Measurements from ENCODE around the gene DCC.
"Not testable (repeated sequence)": the region's sequence is repeated elsewhere in the genome, so short reads cannot be mapped to it uniquely, and the experiment has no call there.

The DCC gene

DNA sequence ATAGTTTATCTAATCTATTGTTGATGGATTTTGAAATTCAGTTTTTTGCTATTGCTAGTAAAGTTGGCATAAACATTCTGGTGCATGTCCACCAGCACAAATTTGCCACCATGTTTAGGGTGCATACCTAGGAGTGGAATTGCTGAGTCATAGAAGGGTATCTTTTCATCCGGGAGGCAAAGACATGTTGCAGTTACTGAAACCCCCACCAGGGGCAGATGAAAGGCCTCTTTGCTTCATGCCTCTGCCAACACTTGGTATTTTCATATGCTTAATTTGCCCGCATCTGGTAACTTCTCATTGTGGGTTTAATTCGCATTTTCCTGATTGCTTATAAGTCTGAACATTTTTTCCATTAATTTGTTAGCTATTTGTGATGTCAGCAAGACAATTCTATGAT is 8.2 kb downstream of the DCC start:
- no peak for DNase-seq

- DNase-seq, result no peak
Measured at GRCh38 chr18:52349498-52349897, 9.5 kb downstream of the DCC start.

DNA sequence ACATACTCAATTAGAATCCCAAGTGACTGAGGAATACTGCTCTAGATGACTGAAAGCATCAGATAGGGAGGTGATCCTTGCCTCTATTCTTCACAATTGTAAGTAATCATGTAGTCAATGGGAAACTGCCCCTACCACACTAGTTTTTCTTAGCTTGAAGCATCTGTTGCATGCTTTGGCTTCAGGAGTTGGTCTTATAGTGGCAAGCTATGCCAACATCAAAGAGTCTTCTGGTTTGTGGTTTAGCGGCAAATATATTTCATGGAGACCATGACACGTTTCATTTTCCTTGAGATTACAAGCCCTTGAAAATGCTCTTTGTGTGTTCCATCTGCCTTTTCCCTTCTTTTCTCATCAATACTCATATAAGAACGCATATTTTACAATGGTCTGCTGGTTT is 12.9 kb downstream of the DCC start:
- no peak for DNase-seq

DNA sequence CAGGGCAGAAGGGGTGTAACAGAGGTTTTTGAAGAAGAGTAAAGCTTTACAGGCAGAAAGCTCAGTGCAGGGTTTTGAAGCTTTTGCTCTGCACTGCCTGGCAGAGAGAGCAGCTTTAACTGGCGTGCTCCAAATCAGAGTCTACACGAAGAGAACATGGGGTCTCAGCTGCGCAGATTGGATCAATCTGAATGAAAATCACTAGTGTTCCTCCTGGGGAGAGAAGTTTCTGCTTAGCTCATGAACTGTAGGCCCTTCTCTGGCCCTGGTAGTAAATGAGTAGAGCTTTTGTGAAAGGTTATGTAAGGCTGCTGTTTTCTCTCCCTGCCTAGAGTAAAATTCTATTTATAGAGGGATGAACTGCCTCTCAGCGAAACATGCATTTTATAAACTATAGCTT is 13.6 kb downstream of the DCC start:
- DNase-seq, result no peak

DNA sequence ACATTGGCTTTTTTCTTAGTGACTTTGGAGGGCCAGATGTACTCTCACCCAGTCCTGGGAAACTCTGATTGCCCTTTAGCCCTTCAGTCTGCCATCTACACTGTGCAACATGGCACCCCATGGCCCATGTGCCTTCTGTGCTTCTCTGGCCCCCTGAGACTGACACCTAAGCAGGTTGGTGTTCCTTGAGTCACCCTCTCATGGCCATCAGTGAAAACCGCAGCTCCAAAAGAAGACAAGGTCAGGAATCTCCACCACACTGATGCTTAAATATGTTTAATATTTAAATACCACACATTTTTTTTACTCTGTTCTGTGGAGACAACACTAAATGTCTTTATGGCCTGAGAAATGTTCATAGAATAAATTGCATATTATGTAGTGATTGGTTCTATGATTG is 23.9 kb downstream of the DCC start:
- no peak for DNase-seq

DNA sequence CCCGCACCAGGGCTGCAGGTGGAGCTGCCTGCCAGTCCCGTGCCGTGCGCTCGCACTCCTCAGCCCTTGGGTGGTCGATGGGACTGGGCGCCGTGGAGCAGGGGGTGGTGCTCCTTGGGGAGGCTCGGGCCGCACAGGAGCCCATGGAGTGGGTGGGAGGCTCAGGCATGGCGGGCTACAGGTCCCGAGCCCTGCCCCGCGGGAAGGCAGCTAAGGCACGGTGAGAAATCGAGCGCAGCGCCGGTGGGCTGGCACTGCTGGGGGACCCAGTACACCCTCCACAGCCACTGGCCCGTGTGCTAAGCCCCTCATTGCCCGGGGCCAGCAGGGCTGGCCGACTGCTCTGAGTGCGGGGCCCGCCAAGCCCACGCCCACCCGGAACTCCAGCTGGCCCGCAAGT is 26.9 kb downstream of the DCC start:
- DNase-seq, result not testable (repeated sequence)

GRCh38 chr18:52367953-52368742 is 28.2 kb downstream of the DCC start:
- DNase-seq, result no peak

DNA sequence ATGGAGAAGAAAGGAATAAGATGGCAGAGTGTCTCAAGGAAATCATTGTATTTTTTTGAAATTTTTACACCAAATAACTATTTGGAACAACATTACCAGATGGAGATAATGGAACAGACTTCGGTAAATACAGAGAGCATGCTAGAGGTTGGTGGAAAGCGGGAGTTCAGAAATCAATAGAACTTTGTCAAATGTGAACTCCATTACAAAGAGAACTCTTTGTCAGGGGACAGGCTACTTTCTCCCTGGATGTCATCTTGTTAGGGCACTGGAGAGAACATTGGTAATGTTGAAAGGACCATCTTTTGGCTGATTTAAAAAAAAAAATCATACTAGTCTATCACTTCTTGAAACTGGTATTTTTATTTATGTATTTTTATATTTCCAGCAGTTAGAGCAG is 30.8 kb downstream of the DCC start:
- no peak for DNase-seq

GRCh38 chr18:52376104-52376503 is 36.1 kb downstream of the DCC start:
- DNase-seq, result no peak

DNA sequence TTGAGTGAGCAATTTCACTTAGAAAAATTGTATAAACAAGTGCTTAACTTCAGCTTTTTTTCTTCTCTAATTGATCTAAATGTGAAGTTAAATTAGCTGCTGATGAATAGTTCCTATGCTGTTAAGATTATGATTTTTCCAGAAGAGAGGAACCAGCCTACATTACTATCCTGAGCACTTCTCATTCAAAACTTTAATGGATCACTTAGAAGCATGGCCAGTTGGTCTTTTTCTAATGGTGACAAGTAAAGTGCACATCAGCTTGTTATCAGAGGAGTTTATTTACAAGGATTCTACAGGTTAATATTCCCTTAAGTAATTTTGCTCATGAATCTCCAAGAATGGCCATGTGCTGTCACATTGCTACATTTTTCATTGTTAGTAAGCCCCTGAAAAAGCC is 37.1 kb downstream of the DCC start:
- DNase-seq, result no peak

DNA sequence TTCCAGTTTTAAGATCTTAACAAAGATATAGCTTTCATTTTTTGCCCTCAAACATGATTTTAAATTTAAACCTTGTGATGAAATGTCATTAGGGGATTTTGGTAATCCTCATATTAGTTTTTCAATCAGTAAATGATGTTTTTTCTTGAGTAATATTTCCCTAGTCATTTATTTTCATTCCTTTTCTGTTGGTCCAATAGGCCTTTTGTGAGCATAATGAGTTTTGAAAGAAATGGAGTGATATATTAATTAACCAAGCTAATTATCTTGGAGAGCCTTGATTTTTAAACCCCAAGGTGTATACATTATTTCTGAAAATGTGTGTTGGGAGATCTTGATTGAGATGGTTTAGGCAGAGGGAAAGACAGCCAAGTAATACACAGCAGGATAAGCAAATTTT is 46.3 kb downstream of the DCC start:
- no peak for DNase-seq

DNA sequence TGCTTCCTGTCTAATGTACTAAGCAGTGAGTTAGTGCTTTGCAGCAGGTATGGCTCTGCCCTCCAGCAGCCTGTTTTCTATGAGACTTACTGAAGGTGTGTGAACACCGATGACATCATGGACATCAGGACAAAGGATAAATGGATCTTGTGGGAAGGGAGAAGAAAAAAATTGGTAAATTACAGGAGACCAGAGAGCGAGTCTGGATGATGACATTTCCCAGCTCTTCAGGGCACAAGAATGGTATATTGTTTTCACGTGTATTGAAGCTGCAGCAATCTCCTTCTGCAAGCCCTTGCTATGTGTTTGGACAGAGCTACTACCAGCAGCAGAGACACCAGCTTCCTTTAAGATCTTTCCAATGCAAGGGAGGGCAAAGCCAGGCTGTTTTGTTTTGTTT is 47.2 kb downstream of the DCC start:
- DNase-seq, result no peak

DNA sequence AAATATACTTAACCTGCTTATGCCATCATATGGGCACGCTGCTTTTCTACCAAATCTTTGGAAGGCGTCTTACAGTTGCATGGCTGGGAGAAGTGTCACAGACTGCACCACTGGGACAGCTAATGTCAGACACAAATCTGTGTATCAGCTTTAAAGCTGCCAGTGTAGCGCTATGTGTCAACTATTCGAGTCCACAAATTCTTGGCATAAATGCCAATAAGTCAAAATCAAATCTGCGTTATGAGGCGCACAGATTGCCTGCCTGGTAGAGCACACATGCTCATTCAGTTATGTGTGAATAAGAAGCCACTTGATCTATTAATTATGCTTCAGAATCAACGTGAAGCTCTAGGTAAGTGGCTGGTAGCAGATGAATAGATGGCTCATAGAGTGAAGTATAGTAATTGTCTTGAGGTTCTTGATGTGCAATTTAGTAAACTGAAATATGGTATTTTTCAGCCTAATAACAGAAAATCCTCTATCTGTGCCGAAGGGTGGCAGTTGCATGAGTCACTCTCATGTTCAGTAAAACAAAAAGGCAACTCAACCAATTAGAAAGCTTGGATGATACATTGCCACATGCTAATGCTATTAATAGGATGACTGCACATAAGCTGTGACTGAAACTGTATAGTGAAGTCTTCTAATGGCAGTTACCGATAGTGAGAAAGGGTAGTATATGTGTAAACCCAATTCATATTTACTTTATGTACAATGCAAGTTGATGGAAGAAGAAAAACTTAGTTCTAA is 52.0 kb downstream of the DCC start:
- DNase-seq, result no peak

DNA sequence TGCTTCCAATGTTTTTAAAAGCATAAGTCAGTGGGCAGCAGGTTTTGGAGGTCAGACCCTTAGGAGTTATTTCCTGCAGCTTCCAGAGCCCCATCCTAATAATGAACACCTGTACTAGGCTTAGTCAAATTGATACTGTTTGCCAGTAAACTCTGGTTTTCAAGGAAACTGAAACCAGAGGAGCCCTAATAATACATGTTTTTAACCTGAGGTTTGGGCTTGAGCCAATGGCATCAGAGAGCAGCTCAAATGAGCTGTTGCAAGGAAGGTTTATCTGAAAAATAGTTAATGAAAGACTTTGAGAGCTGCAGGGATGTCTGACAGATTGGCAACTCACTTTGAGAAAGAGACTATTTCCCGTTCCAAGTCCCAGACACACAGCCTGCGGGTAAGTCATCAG is 54.6 kb downstream of the DCC start:
- DNase-seq, result peak in 1 of 2 experiments; percentile 9

DNA sequence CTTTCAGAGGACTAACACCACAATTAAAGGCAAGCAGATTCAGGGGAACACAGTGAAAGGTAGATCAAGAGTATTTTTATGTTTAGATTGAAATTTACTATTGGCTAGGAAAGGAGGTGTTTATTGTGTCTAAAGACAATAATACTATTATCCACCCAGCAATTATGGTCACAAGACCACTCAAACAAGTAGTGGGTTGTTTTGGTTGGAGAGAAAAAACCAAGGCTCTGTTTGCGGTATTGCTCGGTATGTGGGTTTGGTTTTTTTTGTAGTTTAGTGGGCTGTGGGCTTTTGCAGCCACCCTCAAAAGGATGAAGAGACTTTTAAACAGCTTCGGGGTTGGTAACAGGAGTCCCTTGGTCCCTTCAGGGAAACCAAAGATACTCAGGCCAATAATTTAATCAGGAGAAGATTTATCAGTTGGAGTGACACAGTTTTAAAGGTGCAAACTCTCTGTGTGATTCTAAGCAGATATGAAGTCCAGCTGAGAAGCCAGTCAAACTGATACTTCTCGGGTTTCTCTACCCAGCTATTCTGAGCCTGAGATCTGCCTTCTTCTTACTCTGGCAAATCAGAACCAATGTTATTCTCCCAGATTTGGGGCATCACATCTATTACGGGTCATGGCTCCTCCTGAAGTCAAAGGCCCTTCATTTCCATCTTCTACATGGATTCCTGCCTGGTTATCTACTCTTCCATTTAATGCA is 55.3 kb downstream of the DCC start:
- DNase-seq, result no peak

DNA sequence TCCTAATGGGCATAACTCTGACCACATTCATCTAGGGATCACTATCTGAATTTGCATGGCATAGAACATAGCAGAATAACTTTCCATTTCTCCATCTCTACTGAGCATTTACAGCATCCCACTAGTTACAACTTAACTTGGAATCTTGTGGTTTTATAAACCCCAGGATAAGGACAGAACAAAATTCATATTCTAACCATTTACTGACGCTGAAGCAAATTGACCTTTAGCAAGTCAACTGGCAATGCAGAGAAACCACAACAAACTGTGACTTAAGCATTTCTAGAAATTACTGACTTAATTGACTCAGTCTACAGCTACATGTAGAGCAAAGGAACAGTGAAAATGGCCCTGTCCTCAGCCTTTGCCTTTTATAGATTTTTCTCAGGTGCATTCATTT is 61.2 kb downstream of the DCC start:
- DNase-seq, result no peak

- DNase-seq, result no peak
Measured at GRCh38 chr18:52402814-52403213, 62.8 kb downstream of the DCC start.

DNA sequence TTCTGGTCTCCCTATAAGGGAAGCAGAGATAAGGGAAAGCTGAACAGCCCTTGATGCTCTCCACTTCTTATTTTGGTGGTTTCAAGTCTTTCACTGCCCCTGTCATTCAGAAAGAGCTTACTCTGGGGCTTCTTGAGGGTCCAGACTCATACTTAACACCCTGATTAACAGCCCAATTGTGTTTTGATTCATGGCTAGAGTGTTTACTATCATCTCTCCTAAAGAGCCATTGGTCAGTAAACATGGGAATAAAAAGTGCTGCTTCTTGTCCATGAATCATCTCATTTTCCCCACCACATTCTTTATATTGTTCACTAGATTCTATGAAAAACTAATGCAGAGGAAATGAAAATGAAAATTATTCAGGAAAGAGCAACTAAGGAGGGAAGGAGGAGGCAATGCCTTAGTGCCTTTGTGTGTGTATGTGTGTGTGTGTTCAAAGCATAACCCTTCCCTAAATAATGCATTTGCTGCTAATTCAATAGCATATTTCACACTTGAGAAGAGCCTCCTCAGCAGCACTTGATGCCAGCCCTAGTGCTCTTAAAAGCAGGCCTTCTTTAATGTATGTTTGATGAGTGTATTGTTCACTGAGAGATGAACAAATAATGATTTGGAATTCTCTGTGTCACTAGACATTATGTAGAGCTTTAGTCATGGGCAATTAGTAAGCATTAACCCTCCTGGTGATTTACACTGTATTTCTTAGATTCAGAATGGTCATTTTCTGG is 63.5 kb downstream of the DCC start:
- DNase-seq, result peak in 1 of 2 experiments; percentile 31

GRCh38 chr18:52408800-52409302 is 68.9 kb downstream of the DCC start:
- peak in 1 of 2 experiments; percentile 8 for DNase-seq

GRCh38 chr18:52409727-52410126 is 69.7 kb downstream of the DCC start:
- DNase-seq, result no peak

GRCh38 chr18:52415131-52415530 is 75.1 kb downstream of the DCC start:
- no peak for DNase-seq

- no peak for DNase-seq
Measured at GRCh38 chr18:52422985-52423601, 83.1 kb downstream of the DCC start.

- DNase-seq, result no peak
Measured at GRCh38 chr18:52426041-52426440, 86.0 kb downstream of the DCC start.
